PC-3 (cell line): ENCODE measurements around the gene TSEN2.

Experiments
- CTCF ChIP-seq: fragments of 300-600 bp; sonication (generic); conservative IDR thresholded peaks from 2 replicates; pipeline ENCODE4 v1.5.1; 2017; ENCODE audit warnings: antibody characterized with exemption, low read depth, mild to moderate bottlenecking, low read length
- EZH2 ChIP-seq: fragments of 300-600 bp; sonication (generic); IDR thresholded peaks from one replicate; pipeline ENCODE4 v1.6.1; 2017; ENCODE audit warnings: antibody characterized with exemption, mild to moderate bottlenecking, low read length; ENCODE audit not compliant: unreplicated experiment
- EZH2phosphoT487 ChIP-seq: fragments of 300-600 bp; sonication (generic); IDR thresholded peaks from 2 replicates; pipeline ENCODE4 v1.6.1; 2018; ENCODE audit warnings: mild to moderate bottlenecking, antibody characterized with exemption, low read length, borderline replicate concordance

DNA sequence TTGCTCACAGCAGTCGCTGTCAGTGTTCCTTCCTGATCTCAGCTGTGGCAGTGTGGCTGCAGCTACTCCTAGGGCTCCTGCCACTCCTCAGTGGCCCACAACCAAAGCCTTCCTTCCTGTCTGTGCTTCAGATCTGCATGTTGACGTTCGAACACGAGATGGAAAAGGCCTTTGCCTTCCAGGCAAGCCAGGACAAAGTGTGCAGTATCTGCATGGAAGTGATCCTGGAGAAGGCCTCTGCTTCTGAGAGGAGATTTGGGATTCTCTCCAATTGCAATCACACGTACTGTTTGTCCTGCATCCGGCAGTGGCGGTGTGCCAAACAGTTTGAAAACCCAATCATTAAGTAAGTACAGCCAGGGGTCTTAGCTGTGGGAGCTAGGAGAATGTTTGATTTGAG, 90.4 kb downstream of the TSEN2 start:
- no peak for TF ChIP-seq CTCF
- no peak for TF ChIP-seq EZH2
- no peak for TF ChIP-seq EZH2phosphoT487
